NCI-H2227 (cell line): ENCODE measurements around the gene ANKS4B.
"Not testable (repeated sequence)": the region's sequence is repeated elsewhere in the genome, so short reads cannot be mapped to it uniquely, and the experiment has no call there.

Source experiments
- DNase-seq: peaks from one replicate; lab custom pipeline; 2025; ENCODE audit not compliant: unreplicated experiment; lab: John Stamatoyannopoulos, UW

Gene ANKS4B, protein sequence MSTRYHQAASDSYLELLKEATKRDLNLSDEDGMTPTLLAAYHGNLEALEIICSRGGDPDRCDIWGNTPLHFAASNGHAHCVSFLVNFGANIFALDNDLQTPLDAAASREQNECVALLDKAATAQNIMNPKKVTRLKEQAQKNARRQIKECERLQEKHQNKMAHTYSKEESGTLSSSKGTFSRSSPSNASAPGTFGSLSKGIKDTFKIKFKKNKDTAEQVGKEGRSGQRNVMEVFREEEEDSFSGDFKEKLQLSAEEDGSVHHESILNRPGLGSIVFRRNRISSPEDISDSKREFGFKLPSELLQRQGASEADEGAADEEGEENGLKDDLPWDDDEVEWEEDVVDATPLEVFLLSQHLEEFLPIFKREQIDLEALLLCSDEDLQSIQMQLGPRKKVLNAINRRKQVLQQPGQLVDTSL

DNA sequence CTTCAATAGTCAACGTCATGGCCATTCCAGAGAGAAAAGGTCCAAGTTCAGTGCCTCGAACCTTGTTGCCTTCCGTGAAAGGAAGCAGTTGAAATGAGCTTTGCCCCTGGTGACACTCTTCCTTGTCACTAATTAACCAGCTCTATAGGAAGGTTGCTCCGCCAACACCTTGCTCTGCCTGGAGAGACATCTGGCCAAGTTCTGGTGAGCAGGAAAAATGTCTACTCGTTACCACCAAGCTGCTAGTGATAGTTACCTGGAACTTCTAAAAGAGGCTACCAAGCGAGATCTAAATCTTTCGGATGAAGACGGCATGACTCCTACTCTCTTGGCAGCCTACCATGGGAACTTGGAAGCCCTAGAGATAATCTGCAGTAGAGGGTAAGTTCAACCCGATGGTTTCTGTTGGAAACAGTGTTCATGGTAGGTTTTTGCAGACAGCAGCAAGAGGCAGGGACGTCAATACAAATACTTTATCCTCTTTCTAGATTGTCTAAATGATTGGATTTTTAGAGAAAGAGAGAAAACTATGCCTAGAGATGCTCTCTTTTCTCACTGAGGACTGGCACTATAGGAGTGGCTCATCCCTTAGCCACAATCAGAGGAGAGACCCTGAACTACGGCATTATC lies at the start of gene ANKS4B:
Gene ANKS4B, plus strand, starts transcription at position 179 of the 630 bp plus-strand sequence. Its CDS starts 39 bp downstream, at position 218.
- DNase-seq = no peak

DNA sequence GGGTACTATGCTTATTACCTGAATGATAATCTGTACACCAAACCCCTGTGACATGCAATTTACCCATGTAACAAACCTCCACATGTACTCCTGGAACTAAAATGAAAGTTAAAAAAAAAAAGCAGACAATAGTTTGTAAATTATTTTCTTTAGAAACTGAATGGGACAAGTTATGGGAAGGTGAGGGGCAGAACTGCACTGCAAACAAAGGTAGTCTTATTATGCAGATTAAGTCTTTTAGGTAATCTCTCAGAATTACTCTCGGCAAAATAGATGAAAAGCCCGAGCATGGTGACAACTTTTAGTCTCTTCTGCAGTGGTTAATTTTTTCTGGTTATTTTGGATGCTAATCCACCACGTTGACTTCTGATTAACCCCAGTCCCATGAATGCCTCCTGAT lies 49.5 kb upstream of the ANKS4B start:
- no peak for DNase-seq

DNA sequence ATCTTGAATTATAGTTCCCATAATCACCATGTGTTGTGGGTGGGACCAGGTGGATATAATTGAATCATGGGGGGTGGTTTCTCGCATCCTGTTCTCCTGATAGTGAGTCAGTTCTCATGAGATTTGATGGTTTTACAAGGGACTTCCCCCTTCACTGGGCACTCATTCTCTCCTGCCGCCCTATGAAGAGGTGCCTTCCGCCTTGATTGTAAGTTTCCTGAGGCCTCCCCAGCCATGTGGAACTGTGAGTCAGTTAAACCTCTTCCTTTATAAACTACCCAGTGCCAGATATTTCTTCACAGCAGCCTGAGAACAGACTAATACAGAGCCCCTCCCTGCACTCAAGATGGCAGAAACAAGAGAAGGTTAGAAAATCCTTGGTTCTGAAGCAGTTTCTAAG lies 48.7 kb upstream of the ANKS4B start:
- DNase-seq = no peak

DNA sequence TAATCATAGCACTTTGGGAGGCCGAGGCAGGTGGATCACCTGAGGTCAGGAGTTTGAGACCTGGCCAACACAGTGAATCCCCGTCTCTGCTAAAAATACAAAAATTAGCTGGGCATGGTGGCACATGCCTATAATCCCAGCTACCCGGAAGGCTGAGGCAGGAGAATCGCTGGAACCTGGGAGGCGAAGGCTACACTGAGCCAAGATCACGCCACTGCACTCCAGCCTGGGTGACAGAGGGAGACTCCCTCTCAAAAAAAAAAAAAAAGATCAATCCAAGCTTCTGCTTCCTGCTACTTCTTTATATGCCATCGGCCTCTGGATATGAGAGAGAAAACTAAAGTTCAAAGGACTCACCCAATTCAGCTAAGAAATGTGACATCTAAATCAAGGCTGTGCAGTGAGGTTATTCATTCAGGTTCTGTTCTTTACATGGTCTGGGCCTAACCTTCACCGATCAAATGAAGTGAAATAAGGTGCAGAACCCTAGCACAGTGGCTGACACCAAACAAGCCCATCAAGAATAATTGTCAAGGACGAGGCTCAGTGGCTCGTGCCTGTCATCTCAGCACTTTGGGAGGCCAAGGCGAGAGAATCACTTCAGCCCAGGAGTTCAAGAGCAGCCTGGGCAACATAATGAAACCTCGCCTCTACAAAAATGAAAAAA lies 47.7 kb upstream of the ANKS4B start:
- no peak for DNase-seq

- DNase-seq = no peak
Observed at GRCh38 chr16:21186326-21186691, 47.2 kb upstream of the ANKS4B start.

GRCh38 chr16:21189311-21189710 lies 44.2 kb upstream of the ANKS4B start:
- DNase-seq = no peak

DNA sequence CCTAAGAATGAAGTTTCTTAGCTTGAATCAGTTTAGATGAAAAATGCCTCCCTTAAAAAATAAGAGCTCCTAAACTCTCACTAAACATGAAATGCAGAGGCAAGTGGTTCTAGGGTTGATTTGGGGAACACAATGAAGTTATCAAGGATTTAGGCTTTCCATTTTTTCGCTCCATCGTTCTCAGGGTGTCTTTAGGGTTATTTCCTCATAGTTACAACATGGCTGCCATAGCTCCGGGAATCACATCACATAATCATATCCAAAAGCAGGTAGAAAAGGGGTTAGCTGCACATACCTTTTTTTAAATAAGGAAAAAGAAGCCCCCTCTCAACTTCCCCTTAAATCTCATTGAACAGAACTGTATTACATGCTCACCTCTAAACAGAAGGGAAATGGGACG lies 43.5 kb upstream of the ANKS4B start:
- DNase-seq = no peak

DNA sequence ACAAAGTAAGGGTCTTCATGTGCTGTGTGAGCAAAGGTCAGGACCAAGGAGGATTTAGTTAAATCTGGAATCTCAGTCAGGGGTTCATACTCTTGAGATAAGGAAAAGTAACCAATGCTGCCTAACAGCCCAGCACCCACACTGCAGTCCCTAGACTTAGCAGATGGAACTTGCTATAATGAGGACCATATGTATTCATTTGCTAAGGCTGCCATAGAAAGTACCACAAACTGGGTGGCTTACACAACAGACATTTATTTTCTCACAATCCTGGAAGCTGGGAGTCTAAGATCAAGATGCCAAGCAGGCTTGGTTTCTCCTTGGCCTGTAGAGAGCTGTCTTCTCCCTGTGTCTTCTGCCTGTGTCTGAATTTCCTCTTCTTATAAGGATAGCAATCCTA lies 42.9 kb upstream of the ANKS4B start:
- DNase-seq = no peak

GRCh38 chr16:21192991-21193390 lies 40.5 kb upstream of the ANKS4B start:
- no peak for DNase-seq

GRCh38 chr16:21194771-21195301 lies 38.7 kb upstream of the ANKS4B start:
- no peak for DNase-seq

DNA sequence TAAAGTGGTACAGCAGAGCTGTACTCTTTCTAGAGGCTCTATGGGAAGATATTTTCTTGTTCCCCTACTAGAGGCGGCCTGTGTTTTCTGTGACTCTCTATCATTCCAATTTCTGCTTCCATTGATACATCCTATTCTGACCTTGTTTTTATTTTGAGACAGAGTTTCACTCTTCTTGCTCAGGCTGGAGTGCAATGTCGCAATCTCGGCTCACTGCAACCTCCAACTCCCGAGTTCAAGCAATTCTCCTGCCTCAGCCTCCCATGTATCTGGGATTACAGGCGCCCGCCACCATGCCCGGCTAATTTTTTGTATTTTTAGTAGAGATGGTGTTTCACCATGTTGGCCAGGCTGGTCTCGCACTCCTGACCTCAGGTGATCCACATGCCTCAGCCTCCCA lies 38.2 kb upstream of the ANKS4B start:
- not testable (repeated sequence) for DNase-seq

DNA sequence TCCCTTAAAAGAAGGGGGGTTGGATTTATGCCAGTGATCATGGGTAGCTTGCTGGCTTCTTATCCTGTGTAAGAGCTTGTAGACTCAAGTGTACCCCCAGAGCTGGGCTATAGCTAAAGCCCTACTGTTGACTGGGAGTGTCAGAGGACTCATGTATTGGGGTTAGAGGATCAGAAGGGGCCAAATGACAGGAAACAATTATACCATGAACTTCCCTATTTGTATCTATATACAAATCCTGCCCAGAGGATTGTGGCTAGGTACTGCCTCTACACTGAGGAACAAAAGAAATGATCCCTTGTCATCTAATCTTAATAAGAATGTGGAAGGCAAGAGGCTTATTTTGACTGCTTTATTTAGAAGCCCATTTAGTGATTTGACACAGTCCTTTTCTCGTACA lies 36.4 kb upstream of the ANKS4B start:
- no peak for DNase-seq

DNA sequence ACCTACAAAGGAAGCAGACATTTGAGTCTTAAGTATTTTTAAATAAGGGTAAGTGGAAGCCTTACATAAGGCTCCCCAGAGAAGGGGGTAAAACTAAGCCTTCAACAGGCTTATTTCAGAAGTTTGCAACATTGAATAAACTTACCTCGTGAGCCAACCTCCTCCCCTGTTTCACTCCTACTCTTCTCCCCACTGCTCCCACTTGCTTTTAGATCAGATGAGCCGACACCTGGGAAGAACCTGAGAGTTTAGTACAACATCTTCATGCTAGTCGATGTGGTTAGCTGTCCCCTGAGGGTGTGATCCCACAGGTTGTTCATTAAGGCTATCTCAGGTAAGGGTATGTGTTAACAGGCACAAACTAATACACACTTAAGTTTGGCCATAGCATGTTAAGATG lies 35.9 kb upstream of the ANKS4B start:
- no peak for DNase-seq

- no peak for DNase-seq
Observed at GRCh38 chr16:21199607-21200218, 33.8 kb upstream of the ANKS4B start.

DNA sequence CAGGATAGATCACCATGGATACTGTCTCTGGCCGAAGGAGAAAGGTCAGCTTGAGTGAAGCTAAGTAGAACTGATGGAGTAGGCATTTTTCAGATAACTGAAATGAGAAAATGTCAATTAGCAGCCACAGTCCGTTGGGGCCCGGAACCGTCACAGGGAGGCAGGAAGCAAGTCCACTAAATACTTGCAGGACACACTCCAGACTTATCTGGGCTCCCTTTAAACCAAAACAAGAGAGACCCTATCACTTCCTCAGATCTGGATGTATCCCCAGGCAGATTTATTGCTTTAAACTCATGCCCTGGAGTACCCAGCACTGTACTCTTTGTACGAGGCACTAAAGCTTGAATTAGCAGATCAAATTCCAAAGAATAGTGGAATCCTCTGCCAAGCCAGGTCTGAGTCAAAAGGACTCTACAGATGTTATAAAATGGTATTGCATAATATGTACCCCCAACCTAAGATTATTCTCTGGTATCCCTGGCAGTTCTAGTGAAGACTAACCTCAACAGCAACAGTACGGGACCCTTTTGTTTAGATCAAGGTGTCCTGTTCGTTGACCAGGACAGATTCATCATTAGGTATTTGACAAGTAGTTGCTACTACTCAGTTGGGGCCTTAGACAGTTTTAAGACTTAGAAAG lies 30.2 kb upstream of the ANKS4B start:
- no peak for DNase-seq

GRCh38 chr16:21205303-21205702 lies 28.2 kb upstream of the ANKS4B start:
- no peak for DNase-seq

GRCh38 chr16:21206550-21206949 lies 26.9 kb upstream of the ANKS4B start:
- DNase-seq = no peak

GRCh38 chr16:21208446-21209230 lies 24.9 kb upstream of the ANKS4B start:
- no peak for DNase-seq

DNA sequence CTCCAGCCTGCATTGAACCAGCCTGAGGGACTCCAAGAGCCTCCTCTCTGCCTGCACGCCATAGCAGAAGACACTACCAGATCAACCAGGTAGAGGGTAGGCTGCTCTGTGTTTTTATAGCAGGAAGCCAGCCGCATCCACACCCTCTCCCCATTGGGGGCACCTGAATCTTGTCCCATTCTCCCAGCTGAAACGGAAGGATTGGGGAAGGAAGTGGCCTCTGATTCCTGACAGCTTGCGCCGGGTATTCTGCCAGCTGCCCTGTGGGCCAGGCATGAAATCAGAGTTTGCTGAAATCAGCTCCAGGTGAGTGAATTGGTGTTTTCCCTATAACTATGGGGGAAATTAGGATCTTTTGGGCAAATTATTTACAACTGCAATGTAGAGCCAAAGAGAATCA lies 22.0 kb upstream of the ANKS4B start, which contains the start of gene ZP2:
Gene ZP2, minus strand, starts transcription at position 89 of the 400 bp plus-strand sequence. Its CDS starts 27 bp downstream, at position 62.
- no peak for DNase-seq

DNA sequence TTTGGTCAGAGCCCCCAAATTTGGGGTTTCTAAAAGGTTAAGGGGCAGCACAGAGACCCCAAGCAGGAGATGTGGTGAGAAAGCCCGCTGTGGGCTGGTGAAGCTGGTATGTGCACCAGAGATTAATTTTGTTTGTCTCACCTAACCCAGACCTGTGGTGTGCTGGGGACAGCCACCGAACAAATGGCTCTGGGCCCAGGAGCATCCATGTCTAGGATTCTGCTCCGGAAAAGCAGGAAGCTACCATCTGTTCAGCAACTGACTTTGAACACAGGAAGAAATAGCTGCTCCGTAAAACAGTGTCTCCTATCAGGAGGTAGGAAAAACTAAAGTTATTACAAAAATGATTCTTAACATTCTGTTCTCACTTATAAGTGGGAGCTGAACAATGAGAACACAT lies 19.4 kb upstream of the ANKS4B start:
- no peak for DNase-seq
